HepG2 (cell line): ENCODE measurements around the gene THOC1. TPM values are rescaled to one million over a fixed set of nuclear protein-coding genes. Genes with fewer than 3 reads are reported as not detected.
A peak's percentile ranks its signal among the peaks of the same experiment; 100 is the strongest.

Experiments used
- CBX5 ChIP-seq: sonication (generic); formaldehyde crosslinking; IDR thresholded peaks from 2 replicates; pipeline ENCODE4 v1.4.0; 2020; ENCODE audit warnings: missing genetic modification reagents, borderline replicate concordance
- CCAR2 ChIP-seq: fragments of 200-400 bp; formaldehyde crosslinking; optimal IDR thresholded peaks from 2 replicates; pipeline ENCODE3; 2018; ENCODE audit warnings: low read depth, mild to moderate bottlenecking, low read length, moderate library complexity
- FOXP4 ChIP-seq: sonication (generic); formaldehyde crosslinking; IDR thresholded peaks from 2 replicates; pipeline ENCODE4 v1.4.0; 2020; ENCODE audit warnings: missing genetic modification reagents
- GATAD1 ChIP-seq: IDR thresholded peaks from 2 replicates; pipeline ENCODE4 v1.6.1; 2016; ENCODE audit warnings: missing genetic modification reagents, missing compliant biosample characterization
- HOXA7 ChIP-seq: sonication (generic); formaldehyde crosslinking; IDR thresholded peaks from 2 replicates; pipeline ENCODE4 v1.8.1; 2022; ENCODE audit warnings: mild to moderate bottlenecking, missing genetic modification reagents, moderate library complexity
- IRF9 ChIP-seq: sonication (generic); formaldehyde crosslinking; IDR thresholded peaks from 2 replicates; pipeline ENCODE4 v1.8.0; 2022; ENCODE audit warnings: missing genetic modification reagents, mild to moderate bottlenecking, borderline replicate concordance
- KDM1A ChIP-seq: IDR thresholded peaks from 2 replicates; pipeline ENCODE4 v1.6.1; 2016; ENCODE audit warnings: missing compliant biosample characterization
- KMT2B ChIP-seq: IDR thresholded peaks from 2 replicates; pipeline ENCODE4 v1.6.1; 2016; ENCODE audit warnings: missing genetic modification reagents, missing compliant biosample characterization
- MYPOP ChIP-seq: sonication (generic); formaldehyde crosslinking; IDR thresholded peaks from 2 replicates; pipeline ENCODE4 v1.8.1; 2023; ENCODE audit warnings: mild to moderate bottlenecking, moderate library complexity, missing genetic modification reagents
- NFIB ChIP-seq: sonication (generic); formaldehyde crosslinking; IDR thresholded peaks from 2 replicates; pipeline ENCODE4 v1.9.0; 2021; ENCODE audit warnings: missing genetic modification reagents, mild to moderate bottlenecking, borderline replicate concordance
- NONO ChIP-seq, 2 experiments: fragments of 450-650 bp in 1 of 2; sonication (generic) in 1 of 2; formaldehyde crosslinking in 1 of 2; IDR thresholded peaks in 1 of 2; conservative IDR thresholded peaks in 1 of 2; 2 replicates each; pipeline versions ENCODE4 v1.6.1 to v1.8.0; 2017 to 2022; ENCODE audit warnings: mild to moderate bottlenecking in 1 of 2, missing genetic modification reagents in 1 of 2, moderate library complexity in 1 of 2
- RELA ChIP-seq: sonication (generic); formaldehyde crosslinking; IDR thresholded peaks from 2 replicates; pipeline ENCODE4 v1.4.0; 2020; ENCODE audit warnings: missing genetic modification reagents
- SAFB2 ChIP-seq: sonication (generic); formaldehyde crosslinking; IDR thresholded peaks from 2 replicates; pipeline ENCODE4 v1.5.1; 2020; ENCODE audit warnings: missing genetic modification reagents, low read depth, mild to moderate bottlenecking, borderline replicate concordance
- TARDBP ChIP-seq: sonication (generic); formaldehyde crosslinking; IDR thresholded peaks from 2 replicates; pipeline ENCODE4 v1.8.0; 2022; ENCODE audit warnings: mild to moderate bottlenecking, missing genetic modification reagents
- TBX2 ChIP-seq: sonication (generic); formaldehyde crosslinking; IDR thresholded peaks from 2 replicates; pipeline ENCODE4 v1.5.0; 2020; ENCODE audit warnings: missing genetic modification reagents, mild to moderate bottlenecking, borderline replicate concordance
- ZBTB3 ChIP-seq: sonication (generic); formaldehyde crosslinking; IDR thresholded peaks from 2 replicates; pipeline ENCODE4 v1.4.0; 2020; ENCODE audit warnings: low read depth, mild to moderate bottlenecking, moderate library complexity, missing genetic modification reagents, borderline replicate concordance
- ZBTB42 ChIP-seq: sonication (generic); formaldehyde crosslinking; IDR thresholded peaks from 2 replicates; pipeline ENCODE4 v1.5.0; 2020; ENCODE audit warnings: mild to moderate bottlenecking, missing genetic modification reagents
- ZBTB7A ChIP-seq: sonication (generic); formaldehyde crosslinking; IDR thresholded peaks from 2 replicates; pipeline ENCODE4 v1.8.0; 2022; ENCODE audit warnings: mild to moderate bottlenecking, missing genetic modification reagents
- ZEB1 ChIP-seq: IDR thresholded peaks from 2 replicates; pipeline ENCODE4 v1.6.1; 2012; ENCODE audit warnings: mild to moderate bottlenecking, low read depth, inconsistent platforms; ENCODE audit not compliant: insufficient replicate concordance
- ZKSCAN5 ChIP-seq: sonication (generic); formaldehyde crosslinking; IDR thresholded peaks from 2 replicates; pipeline ENCODE4 v1.5.1; 2020; ENCODE audit warnings: mild to moderate bottlenecking, missing genetic modification reagents
- ZNF101 ChIP-seq: sonication (generic); formaldehyde crosslinking; IDR thresholded peaks from 2 replicates; pipeline ENCODE4 v1.4.0; 2020; ENCODE audit warnings: mild to moderate bottlenecking, low read depth, missing genetic modification reagents, borderline replicate concordance
- ZNF282 ChIP-seq: fragments of 450-650 bp; IDR thresholded peaks from 2 replicates; pipeline ENCODE4 v1.6.1; 2018; ENCODE audit not compliant: partially characterized antibody
- ZNF432 ChIP-seq: sonication (generic); formaldehyde crosslinking; IDR thresholded peaks from 2 replicates; pipeline ENCODE4 v1.5.0; 2020; ENCODE audit warnings: missing genetic modification reagents, mild to moderate bottlenecking, borderline replicate concordance
- ZNF484 ChIP-seq: sonication (generic); formaldehyde crosslinking; IDR thresholded peaks from 2 replicates; pipeline ENCODE4 v1.5.1; 2020; ENCODE audit warnings: mild to moderate bottlenecking, low read depth, missing genetic modification reagents, borderline replicate concordance
- ZNF501 ChIP-seq: sonication (generic); formaldehyde crosslinking; IDR thresholded peaks from 2 replicates; pipeline ENCODE4 v1.5.1; 2020; ENCODE audit warnings: mild to moderate bottlenecking, moderate library complexity, missing genetic modification reagents
- ZNF775 ChIP-seq: sonication (generic); formaldehyde crosslinking; IDR thresholded peaks from 2 replicates; pipeline ENCODE4 v1.4.0; 2020; ENCODE audit warnings: missing genetic modification reagents, mild to moderate bottlenecking, moderate library complexity, borderline replicate concordance
- polyA plus RNA-seq, 8 experiments: library from polyadenylated mRNA; depleted of rRNA in 3 of 8; stranded (reverse) in 7 of 8; unstranded in 1 of 8; fragments of >200 nt; fragmentation: Illumina TruSeq in 4 of 8; extraction: Trizol in 4 of 8; gene quantifications; 2 replicates each; pipeline versions ENCODE4 v1.2.1 to v1.2.3, GENCODE V29; 2011 to 2016; ENCODE audit warnings: low read depth in 4 of 8, missing spikeins in 1 of 8, mixed read lengths in 1 of 8; ENCODE audit not compliant: insufficient read depth in 1 of 8
- total RNA-seq, 5 experiments: library from RNA; depleted of rRNA; stranded (reverse); fragments of >200 nt; fragmentation: Illumina TruSeq; extraction: Trizol; gene quantifications; 2 replicates each; pipeline ENCODE4 v1.2.3, GENCODE V29; 2016; ENCODE audit warnings: low read depth in 1 of 5

THOC1 gene
- total and polyA plus RNA-seq, 2 of the 13 experiments (the other 11 are each of a cell fraction or from before 2014, with no cell fraction given), result 40.6 to 56.7 TPM

GRCh38 chr18:267688-268552 lies at the start of gene THOC1 (continued):
- TF ChIP-seq ZKSCAN5 (CRISPR knock-in tag) (no peak), HOXA7 (CRISPR knock-in tag) (no peak), CCAR2 (no peak), ZBTB7A (CRISPR knock-in tag) (peak; percentile 62; the same call in 1 of the 2 replicates), RELA (CRISPR knock-in tag) (no peak; the same call in 1 of the 2 replicates), ZNF432 (no peak), NONO (IDR thresholded peaks at IDR 0.05) (no peak), NONO (CRISPR knock-in tag; conservative IDR thresholded peaks at IDR 0.05) (peak; percentile 79), ZNF484 (CRISPR knock-in tag) (no peak), TBX2 (CRISPR knock-in tag) (peak; percentile 89), TARDBP (CRISPR knock-in tag) (peak; percentile 93), KDM1A (no peak), MYPOP (CRISPR knock-in tag) (no peak; the same call in 1 of the 2 replicates), CBX5 (no peak; the same call in 1 of the 2 replicates), ZNF501 (peak; percentile 98), GATAD1 (CRISPR knock-in tag) (peak; percentile 99), ZNF282 (no peak), FOXP4 (peak; percentile 54), ZNF775 (CRISPR knock-in tag) (no peak), ZBTB3 (CRISPR knock-in tag) (0 out of 2 replicates have a peak, but pooled peaks have one; percentile 89), ZBTB42 (0 out of 2 replicates have a peak, but pooled peaks have one; percentile 29), IRF9 (no peak), ZNF101 (CRISPR knock-in tag) (no peak), SAFB2 (CRISPR knock-in tag) (no peak; the same call in 1 of the 2 replicates), NFIB (no peak), KMT2B (CRISPR knock-in tag) (peak; percentile 100), ZEB1 (no peak)
